LNCaP clone FGC (cell line): ENCODE results near the gene LRP6.

Source experiments
- DNase-seq: peaks from one replicate; pipeline ENCODE4 v3.0.0-alpha.2; 2011; ENCODE audit warnings: low read depth
- H3K4me3 ChIP-seq: 2 replicates; pipeline ENCODE4 v1.5.1; 2011; ENCODE audit warnings: mild to moderate bottlenecking, low read depth, low read length, control low read depth
- CTCF ChIP-seq: IDR thresholded peaks from 2 replicates; pipeline ENCODE4 v1.5.1; 2012; ENCODE audit warnings: mild to moderate bottlenecking; ENCODE audit not compliant: control insufficient read depth, insufficient read depth; ENCODE audit errors: extremely low read depth

The LRP6 gene

GRCh38 chr12:12167847-12168246, 99.0 kb downstream of the LRP6 start:
- H3K4me3 ChIP-seq: no peak overlapping the region
- DNase-seq: peak; percentile 96
- no peak for TF ChIP-seq CTCF

- DNase-seq: no peak
- H3K4me3 ChIP-seq: no peak overlapping the region
- TF ChIP-seq CTCF: no peak
These were observed 100.1 kb downstream of the LRP6 start for GRCh38 chr12:12166751-12167150.

GRCh38 chr12:12159988-12160387, 106.9 kb downstream of the LRP6 start:
- no peak for TF ChIP-seq CTCF
- H3K4me3 ChIP-seq: no peak overlapping the region
- no peak for DNase-seq

- no peak overlapping the region for H3K4me3 ChIP-seq
- no peak for TF ChIP-seq CTCF
- no peak for DNase-seq
These were observed 108.0 kb downstream of the LRP6 start for GRCh38 chr12:12158858-12159257.

GRCh38 chr12:12157424-12157823, 109.4 kb downstream of the LRP6 start:
- TF ChIP-seq CTCF: no peak
- H3K4me3 ChIP-seq: no peak overlapping the region
- DNase-seq: no peak

- H3K4me3 ChIP-seq: no peak overlapping the region
- no peak for DNase-seq
- no peak for TF ChIP-seq CTCF
These were observed 110.0 kb downstream of the LRP6 start for GRCh38 chr12:12156828-12157227.

- DNase-seq: no peak
- no peak for TF ChIP-seq CTCF
- no peak overlapping the region for H3K4me3 ChIP-seq
These were observed 110.7 kb downstream of the LRP6 start for GRCh38 chr12:12156116-12156515.
